ENCODE data around the gene TP53BP2. TPM values are rescaled to one million over a fixed set of nuclear protein-coding genes. Genes with fewer than 3 reads are reported as not detected.

The TP53BP2 gene
- total RNA-seq, 1 donor from 2014 or later, result 52.9 TPM

DNA sequence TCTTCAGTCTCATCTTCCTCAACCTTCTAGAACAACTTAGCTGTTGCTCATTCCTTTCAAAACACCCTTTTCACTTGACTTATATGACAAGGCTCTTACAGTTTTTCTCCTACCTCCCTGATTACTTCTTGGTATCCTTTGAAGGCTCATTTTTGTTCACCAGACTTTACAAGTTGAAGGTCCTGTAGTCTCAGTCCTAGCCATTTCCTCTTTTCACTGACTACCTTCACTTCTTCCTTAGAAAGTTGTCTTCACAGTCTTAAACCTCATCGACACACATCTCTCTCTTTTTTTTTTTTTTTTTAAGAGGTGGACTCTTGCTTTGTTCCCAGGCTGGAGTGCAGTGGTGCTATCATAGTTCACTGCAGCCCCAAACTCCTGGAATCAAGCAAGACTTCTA, 6.6 kb upstream of the TP53BP2 start:
- H3K27ac Mint-ChIP-seq, result no peak overlapping the region
- no peaks in the 10 kb centered on the region for H3K36me3 Mint-ChIP-seq (ENCODE audit: low read depth)
- peaks cover 4% of the 10 kb centered on the region for H3K4me1 Mint-ChIP-seq
- ChIA-PET CTCF (no interaction called here), POLR2A (interaction anchor here (0.7 kb wide), 1 partner anchor 127 kb away, joined by 4 read pairs; no protein-coding TSS in a partner anchor)
- ATAC-seq (ENCODE audit: low read depth) (no peak), DNase-seq (no peak)
- H3K9me3 Mint-ChIP-seq, result no peaks in the 10 kb centered on the region
- H3K27me3 Mint-ChIP-seq, result no peaks in the 10 kb centered on the region
- no peak overlapping the region for H3K4me3 Mint-ChIP-seq
- intact Hi-C loops (cut with micrococcal nuclease), result no loop called here
- no peak for TF ChIP-seq CTCF (IDR thresholded peaks at IDR 0.05)

DNA sequence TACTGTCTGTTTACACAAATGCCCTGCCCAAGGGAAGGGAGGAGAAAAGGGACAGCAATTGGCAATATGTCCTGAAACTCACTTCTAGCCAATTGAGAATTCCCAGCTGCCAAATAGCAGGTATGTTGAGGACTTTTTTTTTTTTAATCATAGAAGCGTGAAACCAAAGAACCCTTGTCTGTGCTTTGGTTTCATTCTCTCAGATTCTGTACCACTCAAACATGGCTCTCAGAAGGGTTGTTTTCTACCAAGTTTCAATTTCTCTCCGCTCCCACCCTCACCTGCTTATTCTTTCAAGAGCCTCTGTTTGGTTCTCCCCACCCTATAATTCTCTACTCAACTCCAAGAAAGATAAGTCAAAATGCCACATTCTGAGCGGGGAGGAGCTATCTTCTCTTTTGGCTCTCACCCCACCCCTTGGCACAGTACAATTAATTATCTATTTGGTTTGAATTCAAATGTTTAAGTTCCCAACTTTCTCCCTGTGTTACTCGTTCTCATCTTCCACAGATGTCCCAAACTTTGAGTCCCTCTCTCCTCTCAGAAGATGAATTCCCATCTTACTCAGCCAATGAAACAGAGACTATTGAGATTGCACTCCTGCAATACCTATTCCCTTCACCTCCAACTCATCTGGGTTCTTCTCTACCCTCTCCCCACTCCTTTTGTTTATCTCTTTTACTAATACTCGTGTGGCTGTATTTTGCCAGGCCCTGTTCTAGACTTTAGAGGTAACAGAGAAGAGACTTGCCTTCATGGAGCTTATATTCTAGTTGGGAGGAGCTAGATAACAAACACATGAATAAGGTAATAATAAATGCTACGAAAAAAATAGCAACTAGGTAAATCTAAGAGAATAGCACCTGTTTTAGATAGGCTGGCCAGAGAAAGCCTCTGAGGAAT, 3.9 kb upstream of the TP53BP2 start:
- no peak for TF ChIP-seq CTCF (IDR thresholded peaks at IDR 0.05)
- ChIA-PET POLR2A (interaction anchor here (0.6 to 0.7 kb wide), 2 partner anchors 11 to 14 kb away, joined by 3 to 4 read pairs; no protein-coding TSS in a partner anchor), CTCF (no interaction called here)
- no peak for DNase-seq
- ATAC-seq (ENCODE audit: low read depth), result no peak
- no peaks in the 10 kb centered on the region for H3K9me3 Mint-ChIP-seq
- H3K4me3 Mint-ChIP-seq, result no peak overlapping the region
- H3K36me3 Mint-ChIP-seq (ENCODE audit: low read depth), result peaks cover 4% of the 10 kb centered on the region
- H3K4me1 Mint-ChIP-seq, result peaks cover 15% of the 10 kb centered on the region
- no peak overlapping the region for H3K27ac Mint-ChIP-seq
- H3K27me3 Mint-ChIP-seq, result no peaks in the 10 kb centered on the region
- intact Hi-C loops (cut with micrococcal nuclease), result loop anchor here (5.0 to 10.0 kb wide), 6 partner anchors 137 to 1207 kb away; partner anchors contain the start of genes AIDA, BROX, CAPN2 and NVL

DNA sequence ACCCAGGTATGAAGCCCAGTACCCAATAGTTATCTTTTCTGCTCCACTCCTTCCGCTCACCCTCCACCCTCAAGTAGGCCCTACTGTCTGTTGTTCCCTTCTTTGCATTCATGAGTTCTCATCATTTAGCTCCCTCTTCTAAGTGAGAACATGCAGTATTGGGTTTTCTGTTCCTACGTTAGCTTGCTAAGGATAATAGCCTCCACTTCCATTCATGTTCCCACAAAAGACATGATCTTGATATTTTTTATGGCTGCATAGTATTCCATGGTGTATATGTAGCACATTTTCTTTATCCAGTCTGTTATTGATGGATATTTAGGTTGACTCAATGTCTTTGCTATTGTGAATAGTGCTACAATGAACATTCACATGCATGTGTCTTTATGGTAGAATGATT, 2.8 kb upstream of the TP53BP2 start:
- Mint-ChIP-seq H3K4me3 (no peak overlapping the region), H3K27ac (peak overlapping the region; percentile 4), H3K36me3 (ENCODE audit: low read depth) (peaks cover 4% of the 10 kb centered on the region), H3K4me1 (peaks cover 24% of the 10 kb centered on the region), H3K9me3 (no peaks in the 10 kb centered on the region), H3K27me3 (no peaks in the 10 kb centered on the region)
- ChIA-PET CTCF (no interaction called here), POLR2A (no interaction called here)
- ATAC-seq (ENCODE audit: low read depth), result no peak
- DNase-seq, result no peak
- TF ChIP-seq CTCF (IDR thresholded peaks at IDR 0.05), result no peak
- intact Hi-C loops (cut with micrococcal nuclease), result loop anchor here (5.0 to 10.0 kb wide), 6 partner anchors 136 to 1206 kb away; partner anchors contain the start of genes AIDA, BROX, CAPN2 and NVL

- Mint-ChIP-seq H3K4me3 (no peak overlapping the region), H3K27ac (no peak overlapping the region), H3K9me3 (no peaks in the 10 kb centered on the region), H3K4me1 (peaks cover 28% of the 10 kb centered on the region), H3K27me3 (no peaks in the 10 kb centered on the region), H3K36me3 (ENCODE audit: low read depth) (peaks cover 4% of the 10 kb centered on the region)
- intact Hi-C loops (cut with micrococcal nuclease), result loop anchor here (2.0 to 10.0 kb wide), 7 partner anchors 136 to 1206 kb away; partner anchors contain the start of genes AIDA, BROX, CAPN2 and NVL
- ChIA-PET CTCF (no interaction called here), POLR2A (interaction anchor here (0.6 kb wide), 1 partner anchor 52 kb away, joined by 4 read pairs; no protein-coding TSS in a partner anchor)
- no peak for ATAC-seq (ENCODE audit: low read depth)
- no peak for DNase-seq
- no peak for TF ChIP-seq CTCF (IDR thresholded peaks at IDR 0.05)
Measured at GRCh38 chr1:223847781-223848345, 2.1 kb upstream of the TP53BP2 start.
